H9 (cell line): Measurements from ENCODE around the gene AGBL3. TPM values are rescaled to one million over a fixed set of nuclear protein-coding genes. Genes with fewer than 3 reads are reported as not detected.

Experiments
- DNase-seq: peaks from one replicate; pipeline ENCODE4 v3.0.0-alpha.2; 2017
- H2AFZ ChIP-seq: one replicate; pipeline ENCODE4 v1.6.1; 2013; ENCODE audit warnings: mild to moderate bottlenecking, low read length, control low read depth, moderate library complexity
- H2AK5ac ChIP-seq: 2 replicates; pipeline ENCODE4 v1.6.1; 2013; ENCODE audit warnings: low read length, control low read depth, mixed read lengths; ENCODE audit not compliant: insufficient read length
- H2BK120ac ChIP-seq: one replicate; pipeline ENCODE4 v1.6.1; 2013; ENCODE audit warnings: low read depth, mild to moderate bottlenecking, low read length, control low read depth, inconsistent platforms; ENCODE audit not compliant: poor library complexity, severe bottlenecking
- H2BK12ac ChIP-seq: 2 replicates; pipeline ENCODE4 v1.6.1; 2013; ENCODE audit warnings: low read length, control low read depth, mixed read lengths, low read depth; ENCODE audit not compliant: insufficient read length
- H2BK15ac ChIP-seq: 2 replicates; pipeline ENCODE4 v1.6.1; 2013; ENCODE audit warnings: low read depth, low read length, control low read depth
- H2BK20ac ChIP-seq: one replicate; pipeline ENCODE4 v1.6.1; 2013; ENCODE audit warnings: low read depth, mild to moderate bottlenecking, low read length, control low read depth, inconsistent platforms; ENCODE audit not compliant: poor library complexity, severe bottlenecking
- H2BK5ac ChIP-seq: 2 replicates; pipeline ENCODE4 v1.6.1; 2013; ENCODE audit warnings: low read length, control low read depth, mixed read lengths; ENCODE audit not compliant: insufficient read length
- H3K14ac ChIP-seq: 2 replicates; pipeline ENCODE4 v1.6.1; 2013; ENCODE audit warnings: low read length, control low read depth; ENCODE audit not compliant: insufficient read depth
- H3K18ac ChIP-seq: 2 replicates; pipeline ENCODE4 v1.6.1; 2013; ENCODE audit warnings: low read depth, mild to moderate bottlenecking, mixed read lengths, low read length, control low read depth; ENCODE audit not compliant: insufficient read length
- H3K23ac ChIP-seq: 2 replicates; pipeline ENCODE4 v1.6.1; 2013; ENCODE audit warnings: low read length, control low read depth, mixed read lengths, low read depth; ENCODE audit not compliant: insufficient read length
- H3K23me2 ChIP-seq: 2 replicates; pipeline ENCODE4 v1.6.1; 2013; ENCODE audit warnings: low read depth, mild to moderate bottlenecking, mixed read lengths, low read length, control low read depth; ENCODE audit not compliant: insufficient read length, poor library complexity, severe bottlenecking
- H3K27ac ChIP-seq: 2 replicates; pipeline ENCODE4 v1.5.1; 2013; ENCODE audit warnings: low read length, control low read depth, mixed read lengths, low read depth; ENCODE audit not compliant: insufficient read length
- H3K27me3 ChIP-seq: 2 replicates; pipeline ENCODE4 v1.6.1; 2013; ENCODE audit warnings: low read length, control low read depth, inconsistent platforms; ENCODE audit not compliant: insufficient read depth
- H3K4ac ChIP-seq: 2 replicates; pipeline ENCODE4 v1.6.1; 2013; ENCODE audit warnings: low read depth, mild to moderate bottlenecking, control low read depth, inconsistent platforms, low read length, moderate library complexity
- H3K4me1 ChIP-seq: 2 replicates; pipeline ENCODE4 v1.6.1; 2013; ENCODE audit warnings: low read length, control low read depth, inconsistent platforms; ENCODE audit not compliant: insufficient read depth
- H3K4me2 ChIP-seq: 2 replicates; pipeline ENCODE4 v1.6.1; 2013; ENCODE audit warnings: low read length, control low read depth, mixed read lengths; ENCODE audit not compliant: insufficient read length, insufficient read depth
- H3K56ac ChIP-seq: 2 replicates; pipeline ENCODE4 v1.6.1; 2013; ENCODE audit warnings: low read depth, mild to moderate bottlenecking, mixed read lengths, low read length, control low read depth; ENCODE audit not compliant: insufficient read length
- H3K79me1 ChIP-seq: 2 replicates; pipeline ENCODE4 v1.6.1; 2013; ENCODE audit warnings: low read depth, mild to moderate bottlenecking, moderate library complexity, low read length, control low read depth, inconsistent platforms; ENCODE audit not compliant: insufficient read depth, poor library complexity, severe bottlenecking
- H3K79me2 ChIP-seq: 2 replicates; pipeline ENCODE4 v1.6.1; 2013; ENCODE audit warnings: low read length, control low read depth, inconsistent platforms; ENCODE audit not compliant: insufficient read depth
- H3K9ac ChIP-seq: 2 replicates; pipeline ENCODE4 v1.6.1; 2013; ENCODE audit warnings: low read length, control low read depth, mixed read lengths; ENCODE audit not compliant: insufficient read length; ENCODE audit errors: extremely low read depth
- H3K9me3 ChIP-seq: one replicate; pipeline ENCODE4 v1.6.1; 2013; ENCODE audit warnings: low read depth, low read length, inconsistent platforms; ENCODE audit not compliant: control insufficient read depth
- H3T11ph ChIP-seq: one replicate; pipeline ENCODE4 v1.6.1; 2013; ENCODE audit warnings: mild to moderate bottlenecking, low read length, control low read depth, inconsistent platforms
- H4K20me1 ChIP-seq: one replicate; pipeline ENCODE4 v1.6.1; 2013; ENCODE audit not compliant: control insufficient read depth, insufficient read length, insufficient read depth
- H4K5ac ChIP-seq: 2 replicates; pipeline ENCODE4 v1.6.1; 2013; ENCODE audit warnings: low read depth, mild to moderate bottlenecking, mixed read lengths, low read length, control low read depth; ENCODE audit not compliant: insufficient read length
- H4K8ac ChIP-seq: replicated peaks from 2 replicates; pipeline ENCODE4 v1.6.1; 2013; ENCODE audit warnings: low read length, control low read depth, mixed read lengths, low read depth; ENCODE audit not compliant: insufficient read length
- H4K91ac ChIP-seq: 2 replicates; pipeline ENCODE4 v1.6.1; 2013; ENCODE audit warnings: low read depth, mild to moderate bottlenecking, moderate library complexity, mixed read lengths, low read length, control low read depth; ENCODE audit not compliant: insufficient read length
- H3K27ac Mint-ChIP-seq, 3 experiments: 2 replicates in 2 of 3; 3 replicates in 1 of 3; pipeline ENCODE4 v1.8.0; 2020 to 2021; ENCODE audit warnings: mixed read lengths in 3 of 3, mild to moderate bottlenecking in 1 of 3, moderate library complexity in 1 of 3
- H3K27me3 Mint-ChIP-seq: 2 replicates; pipeline ENCODE4 v1.8.0; 2021; ENCODE audit warnings: low read depth, mild to moderate bottlenecking, moderate library complexity, mixed read lengths
- H3K36me3 Mint-ChIP-seq, 3 experiments: 2 replicates in 2 of 3; 3 replicates in 1 of 3; pipeline ENCODE4 v1.8.0; 2020 to 2021; ENCODE audit warnings: low read depth in 3 of 3, mixed read lengths in 3 of 3; ENCODE audit not compliant: insufficient read depth in 1 of 3
- H3K4me1 Mint-ChIP-seq, 2 experiments: 2 replicates each; pipeline ENCODE4 v1.8.0; 2020; ENCODE audit warnings: mixed read lengths in 2 of 2
- H3K4me3 Mint-ChIP-seq, 2 experiments: 2 replicates in 1 of 2; 3 replicates in 1 of 2; pipeline ENCODE4 v1.8.0; 2020 to 2021; ENCODE audit warnings: mild to moderate bottlenecking in 2 of 2, mixed read lengths in 2 of 2, moderate library complexity in 1 of 2
- H3K9me3 Mint-ChIP-seq, 2 experiments: 2 replicates in 1 of 2; 3 replicates in 1 of 2; pipeline ENCODE4 v1.8.0; 2020; ENCODE audit warnings: mild to moderate bottlenecking in 2 of 2, mixed read lengths in 2 of 2, moderate library complexity in 1 of 2
- CTCF ChIP-seq: fragments of 200-600 bp; sonication (generic); conservative IDR thresholded peaks from 3 replicates; pipeline ENCODE4 v1.8.0; 2021; ENCODE audit warnings: antibody characterized with exemption, mild to moderate bottlenecking
- WGBS: extraction: QIAGEN DNeasy Blood & Tissue Kit; methylation state at CpG from one replicate; pipeline ENCODE4 v1.1.7; 2013; ENCODE audit warnings: missing lambda C conversion rate, low lambda C conversion rate, mixed read lengths; ENCODE audit not compliant: insufficient read length; ENCODE audit errors: extremely low coverage; 5-methylcytosine and 5-hydroxymethylcytosine counted together
- total RNA-seq: library from RNA; stranded (reverse); gene quantifications from 2 replicates; pipeline ENCODE4 v1.2.1, GENCODE V29; 2021

Gene AGBL3
- total RNA-seq, 1 experiment from 2014 or later, result 2.4 TPM

DNA sequence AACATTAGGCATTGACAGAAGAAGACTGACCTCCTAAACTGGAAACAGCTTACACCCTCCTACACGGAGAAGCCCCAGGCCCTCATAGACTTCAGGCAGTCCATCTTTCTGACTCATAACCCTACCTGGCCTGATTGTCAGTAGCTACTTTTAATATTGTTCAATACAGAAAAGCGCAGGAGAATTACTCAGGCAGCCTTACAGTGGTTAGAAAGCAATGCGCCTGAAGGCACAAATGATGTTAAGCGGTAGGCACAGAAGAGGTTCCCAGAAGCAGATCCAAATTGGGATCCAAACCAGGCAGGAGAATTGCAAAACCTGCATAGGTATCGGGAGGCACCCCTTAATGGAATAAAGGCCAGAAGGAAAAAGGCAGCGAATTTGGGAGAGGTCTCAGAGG, 189.6 kb downstream of the AGBL3 start:
- Histone ChIP-seq H3K9me3 (peaks cover 10% of the 10 kb centered on the region), H3K4me1 (peaks cover 5% of the 10 kb centered on the region; the same call in 1 of the 2 replicates), H2BK15ac (no peak overlapping the region), H3K14ac (no peak overlapping the region), H3K18ac (no peak overlapping the region), H2BK5ac (no peak overlapping the region), H2BK12ac (no peak overlapping the region), H3K9ac (no peak overlapping the region), H3K27ac (no peak overlapping the region), H3K4ac (no peak overlapping the region), H4K20me1 (no peaks in the 10 kb centered on the region), H3T11ph (no peak overlapping the region), H3K79me1 (no peaks in the 10 kb centered on the region), H4K91ac (peak overlapping the region; percentile 53), H3K4me2 (no peak overlapping the region), H4K8ac (no peak overlapping the region), H3K27me3 (no peaks in the 10 kb centered on the region), H4K5ac (no peak overlapping the region), H2AK5ac (no peak overlapping the region), H2BK120ac (no peak overlapping the region), H3K23ac (no peak overlapping the region), H2BK20ac (no peak overlapping the region), H2AFZ (no peak overlapping the region), H3K79me2 (no peaks in the 10 kb centered on the region), H3K23me2 (no peaks in the 10 kb centered on the region), H3K56ac (no peak overlapping the region)
- no peak overlapping the region for H3K4me3 Mint-ChIP-seq
- no peaks in the 10 kb centered on the region for H3K27me3 Mint-ChIP-seq
- 0 out of 7 replicates have a peak overlapping the region, but pooled peaks of 1 of the 3 experiments have one; percentile 91 for H3K27ac Mint-ChIP-seq
- peaks cover 13 to 15% of the 10 kb centered on the region in 2 experiments for H3K9me3 Mint-ChIP-seq
- H3K36me3 Mint-ChIP-seq, result peaks cover 7 to 26% (median 10%) of the 10 kb centered on the region in 3 experiments
- WGBS, result no CpG with 5 or more reads among the region's 6 CpGs
- DNase-seq, result no peak
- no peak for TF ChIP-seq CTCF
- H3K4me1 Mint-ChIP-seq, result peaks cover 26 to 39% of the 10 kb centered on the region in 2 experiments
